Measurements from ENCODE around the gene LIPT2. TPM values are rescaled to one million over a fixed set of nuclear protein-coding genes. Genes with fewer than 3 reads are reported as not detected.

LIPT2 gene
- total and polyA plus RNA-seq, 2 of the 4 experiments (the other 2 are of a cell fraction): 1.7 to 2.9 TPM

GRCh38 chr11:74452366-74452765, 41.2 kb downstream of the LIPT2 start:
- H3K18ac ChIP-seq (ENCODE audit: low read depth, low read length): no peak overlapping the region
- H3K4me2 ChIP-seq (ENCODE audit: low read depth, low read length): no peak overlapping the region
- ChIA-PET POLR2A (ENCODE audit: unreplicated experiment) (no interaction called here), CTCF (interaction anchor here (1.1 to 3.7 kb wide), 4 partner anchors 10 to 274 kb away, joined by 4 to 21 read pairs (median 6); no protein-coding TSS in a partner anchor)
- no peak overlapping the region for H4K8ac ChIP-seq (ENCODE audit: low read depth in 2 of 2, low read length in 2 of 2)
- H3K9ac ChIP-seq (ENCODE audit: low read depth, low read length): no peak overlapping the region
- WGBS, 2 experiments (ENCODE audit: extremely low coverage in 2 of 2, insufficient read length in 1 of 2): 51% methylated on average over 2 of the region's 3 CpGs; no CpG with 5 or more reads in 1 of the 2 experiments
- H3K4me3 ChIP-seq (ENCODE audit: insufficient read depth, low read depth, low read length): no peak overlapping the region
- H3K36me3 ChIP-seq (ENCODE audit: control insufficient read depth, insufficient read depth, low read length): no peaks in the 10 kb centered on the region
- no peak overlapping the region for H3K4ac ChIP-seq (ENCODE audit: low read depth, low read length)
- no peak overlapping the region for H2AK9ac ChIP-seq (replicated peaks; ENCODE audit: low read depth, low read length, poor library complexity)
- no peaks in the 10 kb centered on the region for H3K9me1 ChIP-seq (ENCODE audit: insufficient read depth, low read length)
- no peak overlapping the region for H4K5ac ChIP-seq (ENCODE audit: low read depth, low read length)
- dilution Hi-C loops (cut with HindIII; ENCODE audit: low sequenced_read_pairs, unreplicated experiment): no loop called here
- H3K56ac ChIP-seq (ENCODE audit: extremely low read depth, insufficient read depth, low read length): no peak overlapping the region
- TF ChIP-seq MAFK (IDR thresholded peaks at IDR 0.05; ENCODE audit: low read depth, low read length) (no peak), RFX5 (IDR thresholded peaks at IDR 0.05; ENCODE audit: low read depth, low read length) (no peak), MAZ (IDR thresholded peaks at IDR 0.05; ENCODE audit: borderline replicate concordance, low read depth, low read length) (no peak), MXI1 (IDR thresholded peaks at IDR 0.05; ENCODE audit: borderline replicate concordance, low read depth, low read length) (no peak)
- H2AFZ ChIP-seq (replicated peaks; ENCODE audit: low read length, poor library complexity): peak overlapping the region; percentile 43
- intact Hi-C loops (cut with micrococcal nuclease): no loop called here
- no peak overlapping the region for H2BK5ac ChIP-seq (ENCODE audit: low read depth, low read length, poor library complexity, severe bottlenecking)
- no peak overlapping the region for H2AK5ac ChIP-seq (ENCODE audit: low read depth, low read length)
- no peaks in the 10 kb centered on the region for H4K20me1 ChIP-seq (ENCODE audit: insufficient read depth, low read length)
- H3K14ac ChIP-seq (replicated peaks; ENCODE audit: low read depth, low read length): no peak overlapping the region
- no peak overlapping the region for H4K91ac ChIP-seq (ENCODE audit: insufficient read depth, low read depth, low read length)
- H3K27me3 ChIP-seq (ENCODE audit: control insufficient read depth, insufficient read depth, low read length): peaks cover 11% of the 10 kb centered on the region
- H2BK120ac ChIP-seq (ENCODE audit: low read depth, low read length): no peak overlapping the region
- no peak for ATAC-seq (ENCODE audit: low read depth)
- no peaks in the 10 kb centered on the region for H3K4me1 ChIP-seq (ENCODE audit: control insufficient read depth, insufficient read depth, low read length)
- H3K23ac ChIP-seq (ENCODE audit: low read depth, low read length): no peak overlapping the region
- BruUV-seq (replicated peaks): no TSS peak
- no peak overlapping the region for H2BK15ac ChIP-seq (ENCODE audit: low read depth, low read length)
- in situ Hi-C loops (cut with MboI; ENCODE audit: low sequenced_read_pairs): loop anchor here (5.0 kb wide), 2 partner anchors 120 to 195 kb away; no protein-coding TSS in a partner anchor
- DNase-seq: no peak
- H3K79me1 ChIP-seq (ENCODE audit: low read depth in 1 of 2, low read length in 2 of 2): no peaks in the 10 kb centered on the region
- H2BK20ac ChIP-seq (ENCODE audit: low read depth, low read length): no peak overlapping the region
- H3K9me3 ChIP-seq (ENCODE audit: control insufficient read depth, insufficient read depth, low read length): no peaks in the 10 kb centered on the region
- no peak overlapping the region for H3K27ac ChIP-seq (ENCODE audit: insufficient read depth, low read length)

All from IMR-90 (cell line).